H1 (cell line): Measurements from ENCODE around the gene KIF5A. TPM values are rescaled to one million over a fixed set of nuclear protein-coding genes. Genes with fewer than 3 reads are reported as not detected.

Source experiments
- TBP ChIP-seq: IDR thresholded peaks from 2 replicates; pipeline ENCODE4 v1.6.1; 2011; ENCODE audit warnings: low read depth, low read length, improper control_type of control experiment
- polyA plus RNA-seq, 7 experiments: library from polyadenylated mRNA; depleted of rRNA in 3 of 7; stranded (reverse) in 5 of 7; unstranded in 2 of 7; fragments of >200 nt in 5 of 7; fragments of 200-250 nt in 2 of 7; gene quantifications; 1 replicate in 5 of 7; 2 replicates in 1 of 7; 4 replicates in 1 of 7; pipeline versions ENCODE4 v1.2.1 to v1.2.3, GENCODE V29; 2011 to 2013; ENCODE audit warnings: missing spikeins in 2 of 7, mixed read lengths in 2 of 7
- total RNA-seq: library from RNA; stranded (reverse); fragmentation: NEBNext Ultra II Directional; extraction: Animal tissue kit (Norgen Biotek cat#: 25700); gene quantifications from 2 replicates; pipeline ENCODE4 v1.2.1, GENCODE V29; 2021

The KIF5A gene
- total and polyA plus RNA-seq, 2 of the 8 experiments (the other 6 are each of a cell fraction or from before 2014, with no cell fraction given) = 10.7 to 21.9 TPM

GRCh38 chr12:57584690-57585089 lies 34.8 kb downstream of the KIF5A start (continued):
- TF ChIP-seq TBP = no peak
